HEK293 (cell line): Measurements from ENCODE around the gene ZC3HAV1L.

Experiments used
- CTCF ChIA-PET: fragments of 350-600 bp; formaldehyde crosslinking; extraction: SDS; loops from one replicate; lab custom pipeline; 2021; ENCODE audit warnings: antibody characterized with exemption; lab: Yijun Ruan, JAX
- POLR2A ChIA-PET: fragments of 300-600 bp; formaldehyde crosslinking; extraction: SDS; loops from one replicate; lab custom pipeline; 2020; ENCODE audit warnings: antibody characterized with exemption, inconsistent platforms; lab: Yijun Ruan, JAX
- H3K27ac ChIP-seq: fragments of 200-500 bp; sonication (Bioruptor generic); 2 replicates; pipeline ENCODE4 v1.5.1; 2014; ENCODE audit warnings: low read depth, low read length, control low read depth, inconsistent platforms; ENCODE audit errors: extremely low read depth
- H3K36me3 ChIP-seq, 2 experiments: fragments of 200-500 bp in 1 of 2; sonication (Bioruptor generic) in 1 of 2; 1 replicate in 1 of 2; 2 replicates in 1 of 2; pipeline ENCODE4 v1.5.1; 2014 to 2017; ENCODE audit warnings: inconsistent platforms in 2 of 2, low read length in 2 of 2; ENCODE audit not compliant: control insufficient read depth in 2 of 2, insufficient read depth in 1 of 2
- H3K4me1 ChIP-seq: fragments of 200-500 bp; sonication (Bioruptor generic); 2 replicates; pipeline ENCODE4 v1.5.1; 2014; ENCODE audit warnings: mild to moderate bottlenecking, low read length, inconsistent platforms; ENCODE audit not compliant: control insufficient read depth, insufficient read depth
- H3K4me3 ChIP-seq: 2 replicates; pipeline ENCODE4 v1.5.1; 2011; ENCODE audit warnings: low read depth, mild to moderate bottlenecking, control low read depth, low read length, moderate library complexity
- H3K9me3 ChIP-seq: fragments of 200-500 bp; sonication (Bioruptor generic); 2 replicates; pipeline ENCODE4 v1.5.1; 2014; ENCODE audit warnings: low read depth, low read length, inconsistent platforms; ENCODE audit not compliant: control insufficient read depth, insufficient read depth
- EGR2 ChIP-seq: fragments of 450-650 bp; formaldehyde crosslinking; IDR thresholded peaks from 2 replicates; pipeline ENCODE4 v1.5.1; 2016; ENCODE audit warnings: low read depth, missing biosample characterization, missing genetic modification characterization
- ELK4 ChIP-seq: IDR thresholded peaks from 2 replicates; pipeline ENCODE4 v1.6.1; 2011; ENCODE audit warnings: mild to moderate bottlenecking, low read depth, low read length, borderline replicate concordance
- GLIS1 ChIP-seq: fragments of 450-650 bp; formaldehyde crosslinking; IDR thresholded peaks from 2 replicates; pipeline ENCODE4 v1.5.1; 2016; ENCODE audit warnings: missing biosample characterization, missing genetic modification characterization
- KLF7 ChIP-seq: fragments of 450-650 bp; formaldehyde crosslinking; IDR thresholded peaks from 2 replicates; pipeline ENCODE4 v1.5.1; 2016; ENCODE audit warnings: missing biosample characterization, missing genetic modification characterization, borderline replicate concordance
- KLF8 ChIP-seq: fragments of 450-650 bp; formaldehyde crosslinking; IDR thresholded peaks from 2 replicates; pipeline ENCODE4 v1.5.1; 2016; ENCODE audit warnings: missing biosample characterization, missing genetic modification characterization
- MZF1 ChIP-seq: fragments of 450-650 bp; formaldehyde crosslinking; IDR thresholded peaks from 2 replicates; pipeline ENCODE4 v1.5.1; 2017; ENCODE audit warnings: missing biosample characterization, missing genetic modification characterization, borderline replicate concordance
- PRDM4 ChIP-seq: fragments of 450-650 bp; formaldehyde crosslinking; IDR thresholded peaks from 2 replicates; pipeline ENCODE4 v1.5.1; 2017; ENCODE audit warnings: missing biosample characterization, missing genetic modification characterization
- SCRT2 ChIP-seq: fragments of 450-650 bp; formaldehyde crosslinking; IDR thresholded peaks from 2 replicates; pipeline ENCODE4 v1.5.1; 2016; ENCODE audit warnings: missing biosample characterization, missing genetic modification characterization
- SP2 ChIP-seq: fragments of 450-650 bp; formaldehyde crosslinking; IDR thresholded peaks from 2 replicates; pipeline ENCODE4 v1.5.1; 2016; ENCODE audit warnings: missing biosample characterization, missing genetic modification characterization
- YY2 ChIP-seq: fragments of 450-650 bp; formaldehyde crosslinking; IDR thresholded peaks from 2 replicates; pipeline ENCODE4 v1.5.1; 2016; ENCODE audit warnings: missing biosample characterization, missing genetic modification characterization
- ZBTB11 ChIP-seq: fragments of 450-650 bp; formaldehyde crosslinking; conservative IDR thresholded peaks from 2 replicates; pipeline ENCODE4 v1.5.1; 2016; ENCODE audit warnings: low read depth, missing biosample characterization, missing genetic modification characterization
- ZBTB17 ChIP-seq: fragments of 450-650 bp; formaldehyde crosslinking; IDR thresholded peaks from 2 replicates; pipeline ENCODE4 v1.5.1; 2016; ENCODE audit warnings: missing biosample characterization, missing genetic modification characterization
- ZBTB20 ChIP-seq: fragments of 450-650 bp; formaldehyde crosslinking; IDR thresholded peaks from 2 replicates; pipeline ENCODE4 v1.5.1; 2016; ENCODE audit warnings: missing biosample characterization, missing genetic modification characterization
- ZBTB8A ChIP-seq: fragments of 450-650 bp; formaldehyde crosslinking; IDR thresholded peaks from 2 replicates; pipeline ENCODE4 v1.5.1; 2016; ENCODE audit warnings: missing biosample characterization, missing genetic modification characterization
- ZNF133 ChIP-seq: fragments of 450-650 bp; formaldehyde crosslinking; IDR thresholded peaks from 2 replicates; pipeline ENCODE4 v1.5.1; 2016; ENCODE audit warnings: missing biosample characterization, missing genetic modification characterization
- ZNF140 ChIP-seq: fragments of 450-650 bp; formaldehyde crosslinking; IDR thresholded peaks from 2 replicates; pipeline ENCODE4 v1.5.1; 2016; ENCODE audit warnings: missing biosample characterization, missing genetic modification characterization
- ZNF366 ChIP-seq: fragments of 450-650 bp; formaldehyde crosslinking; conservative IDR thresholded peaks from 2 replicates; pipeline ENCODE4 v1.5.1; 2016; ENCODE audit warnings: missing biosample characterization, missing genetic modification characterization
- ZNF514 ChIP-seq: fragments of 450-650 bp; formaldehyde crosslinking; IDR thresholded peaks from 2 replicates; pipeline ENCODE4 v1.5.1; 2016; ENCODE audit warnings: missing biosample characterization, missing genetic modification characterization
- ZNF530 ChIP-seq: fragments of 450-650 bp; formaldehyde crosslinking; IDR thresholded peaks from 2 replicates; pipeline ENCODE4 v1.5.1; 2016; ENCODE audit warnings: low read depth, missing biosample characterization, missing genetic modification characterization
- ZNF623 ChIP-seq: fragments of 450-650 bp; formaldehyde crosslinking; IDR thresholded peaks from 2 replicates; pipeline ENCODE4 v1.5.1; 2016; ENCODE audit warnings: missing biosample characterization, missing genetic modification characterization
- ZNF645 ChIP-seq: fragments of 450-650 bp; formaldehyde crosslinking; IDR thresholded peaks from 2 replicates; pipeline ENCODE4; 2016; ENCODE audit warnings: missing biosample characterization, missing genetic modification characterization
- ZNF654 ChIP-seq: fragments of 450-650 bp; formaldehyde crosslinking; IDR thresholded peaks from 2 replicates; pipeline ENCODE4 v1.5.1; 2016; ENCODE audit warnings: low read depth, missing biosample characterization, missing genetic modification characterization
- ZNF692 ChIP-seq: fragments of 450-650 bp; formaldehyde crosslinking; IDR thresholded peaks from 2 replicates; pipeline ENCODE4 v1.5.1; 2016; ENCODE audit warnings: missing biosample characterization, missing genetic modification characterization
- ZNF707 ChIP-seq: fragments of 450-650 bp; formaldehyde crosslinking; IDR thresholded peaks from 2 replicates; pipeline ENCODE4 v1.5.1; 2016; ENCODE audit warnings: missing biosample characterization, missing genetic modification characterization
- ZNF837 ChIP-seq: fragments of 450-650 bp; formaldehyde crosslinking; IDR thresholded peaks from 2 replicates; pipeline ENCODE4 v1.5.1; 2016; ENCODE audit warnings: missing biosample characterization, missing genetic modification characterization
- ZSCAN16 ChIP-seq: fragments of 450-650 bp; formaldehyde crosslinking; IDR thresholded peaks from 2 replicates; pipeline ENCODE4 v1.5.1; 2016; ENCODE audit warnings: missing biosample characterization, missing genetic modification characterization
- TF ChIP-seq, protein P1 (sequence below): fragments of 450-650 bp; formaldehyde crosslinking; IDR thresholded peaks from 2 replicates; pipeline ENCODE4 v1.5.1; 2017; ENCODE audit warnings: missing biosample characterization, mild to moderate bottlenecking, missing genetic modification characterization, moderate library complexity

The ZC3HAV1L gene

DNA sequence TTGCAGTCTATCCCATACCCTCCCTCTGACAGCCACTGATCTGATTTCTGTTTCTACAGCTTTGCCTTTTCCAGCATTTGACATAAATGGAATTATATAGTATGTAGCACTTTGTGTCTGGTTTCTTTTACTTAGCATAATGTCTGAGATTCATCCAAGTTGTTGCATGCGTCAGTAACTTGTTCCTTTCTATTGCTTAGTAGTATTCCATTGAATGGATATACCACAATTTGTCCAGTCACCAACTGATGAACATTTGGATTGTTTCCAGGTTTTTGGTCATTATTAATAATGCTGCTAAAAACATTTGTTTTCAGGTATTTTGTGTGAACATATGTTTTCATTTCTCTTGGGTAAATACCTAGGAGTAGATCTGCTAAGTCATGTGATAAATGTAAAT, 48.2 kb downstream of the ZC3HAV1L start (continued):
- no peak for TF ChIP-seq ZNF654
- TF ChIP-seq ZNF133 (tag by site-specific recombination), result no peak
- TF ChIP-seq ZBTB17 (tag by site-specific recombination), result no peak

DNA sequence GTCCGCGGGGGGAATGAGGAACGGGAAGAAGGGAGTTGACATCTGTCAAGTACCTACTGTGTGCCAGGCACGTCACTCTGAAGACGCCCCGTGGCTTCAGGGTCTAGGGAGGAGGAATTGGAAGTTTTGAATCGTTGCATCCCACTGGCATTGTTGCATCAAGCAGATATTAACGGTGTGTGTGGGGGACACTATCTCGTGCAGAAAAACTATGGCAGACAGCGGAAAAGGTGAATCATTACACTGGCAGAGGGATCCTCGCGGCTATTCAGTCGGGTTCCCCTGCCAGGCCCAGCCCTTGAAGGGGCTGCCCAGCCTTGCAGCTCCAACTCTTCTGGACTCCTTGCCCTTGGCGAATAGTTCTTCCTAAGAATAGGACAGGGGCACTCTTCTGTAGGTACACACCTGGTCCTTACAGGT, 53.6 kb downstream of the ZC3HAV1L start:
- Histone ChIP-seq H3K4me3 (peak overlapping the region; percentile 67), H3K36me3 (no peaks in the 10 kb centered on the region), H3K9me3 (no peaks in the 10 kb centered on the region), H3K4me1 (no peaks in the 10 kb centered on the region), H3K27ac (peak overlapping the region; percentile 71; the same call in 1 of the 2 replicates)
- ChIA-PET POLR2A (no interaction called here), CTCF (interaction anchor here (0.6 to 1.0 kb wide), 3 partner anchors 57 to 1166 kb away, joined by 3 read pairs; partner anchors contain the start of gene CREB3L2)
- TF ChIP-seq ZNF692 (tag by site-specific recombination), result no peak
- no peak for TF ChIP-seq ELK4
- no peak for TF ChIP-seq SP2
- no peak for TF ChIP-seq ZSCAN16
- no peak for TF ChIP-seq ZNF140 (tag by site-specific recombination)
- TF ChIP-seq YY2 (tag by site-specific recombination), result no peak
- no peak for TF ChIP-seq GLIS1 (tag by site-specific recombination)
- TF ChIP-seq EGR2, result no peak
- no peak for TF ChIP-seq PRDM4 (tag by site-specific recombination)
- no peak for TF ChIP-seq ZNF366 (tag by site-specific recombination)
- TF ChIP-seq ZBTB8A (tag by site-specific recombination), result no peak
- no peak for TF ChIP-seq ZNF530 (tag by site-specific recombination)
- TF ChIP-seq ZNF645 (tag by site-specific recombination), result no peak
- no peak for TF ChIP-seq ZNF707 (tag by site-specific recombination)
- TF ChIP-seq SCRT2 (tag by site-specific recombination), result no peak
- TF ChIP-seq MZF1 (tag by site-specific recombination), result peak; percentile 70; the same call in 1 of the 2 replicates
- TF ChIP-seq ZNF514 (tag by site-specific recombination), result no peak
- TF ChIP-seq, protein P1, sequence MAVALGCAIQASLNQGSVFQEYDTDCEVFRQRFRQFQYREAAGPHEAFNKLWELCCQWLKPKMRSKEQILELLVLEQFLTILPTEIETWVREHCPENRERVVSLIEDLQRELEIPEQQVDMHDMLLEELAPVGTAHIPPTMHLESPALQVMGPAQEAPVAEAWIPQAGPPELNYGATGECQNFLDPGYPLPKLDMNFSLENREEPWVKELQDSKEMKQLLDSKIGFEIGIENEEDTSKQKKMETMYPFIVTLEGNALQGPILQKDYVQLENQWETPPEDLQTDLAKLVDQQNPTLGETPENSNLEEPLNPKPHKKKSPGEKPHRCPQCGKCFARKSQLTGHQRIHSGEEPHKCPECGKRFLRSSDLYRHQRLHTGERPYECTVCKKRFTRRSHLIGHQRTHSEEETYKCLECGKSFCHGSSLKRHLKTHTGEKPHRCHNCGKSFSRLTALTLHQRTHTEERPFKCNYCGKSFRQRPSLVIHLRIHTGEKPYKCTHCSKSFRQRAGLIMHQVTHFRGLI (tag by site-specific recombination), result no peak
- no peak for TF ChIP-seq ZNF837 (tag by site-specific recombination)
- 0 out of 2 replicates have a peak, but pooled peaks have one; percentile 46 for TF ChIP-seq ZBTB20 (tag by site-specific recombination)
- no peak for TF ChIP-seq KLF8 (tag by site-specific recombination)
- TF ChIP-seq ZBTB17 (tag by site-specific recombination), result 0 out of 2 replicates have a peak, but pooled peaks have one; percentile 42
- TF ChIP-seq ZNF623 (tag by site-specific recombination), result no peak
- no peak for TF ChIP-seq ZBTB11 (tag by site-specific recombination)
- 0 out of 2 replicates have a peak, but pooled peaks have one; percentile 3 for TF ChIP-seq KLF7 (tag by site-specific recombination)
